NCI-H1105 treated with DMSO at 0.1 percent for 48 hours (cell line): Measurements from ENCODE around the gene ADAMTS17.

ENCODE experiments used
- DNase-seq: peaks from one replicate; lab custom pipeline; 2025; lab: John Stamatoyannopoulos, UW

The ADAMTS17 gene

GRCh38 chr15:100221471-100222348, 120.1 kb downstream of the ADAMTS17 start:
- DNase-seq = no peak

GRCh38 chr15:100220058-100220768, 121.6 kb downstream of the ADAMTS17 start:
- no peak for DNase-seq

- no peak for DNase-seq
Measured at GRCh38 chr15:100218434-100218833, 123.3 kb downstream of the ADAMTS17 start.

GRCh38 chr15:100216182-100216581, 125.6 kb downstream of the ADAMTS17 start:
- no peak for DNase-seq

- no peak for DNase-seq
Measured at GRCh38 chr15:100215843-100216169, 126.0 kb downstream of the ADAMTS17 start.

- DNase-seq = no peak
Measured at GRCh38 chr15:100215031-100215842, 126.5 kb downstream of the ADAMTS17 start.

- no peak for DNase-seq
Measured at GRCh38 chr15:100211855-100212850, 129.6 kb downstream of the ADAMTS17 start.

GRCh38 chr15:100210338-100210737, 131.4 kb downstream of the ADAMTS17 start:
- no peak for DNase-seq

GRCh38 chr15:100208921-100209603, 132.7 kb downstream of the ADAMTS17 start:
- no peak for DNase-seq

- DNase-seq = no peak
Measured at GRCh38 chr15:100207053-100207452, 134.7 kb downstream of the ADAMTS17 start.

- DNase-seq = no peak
Measured at GRCh38 chr15:100206643-100207042, 135.1 kb downstream of the ADAMTS17 start.

- no peak for DNase-seq
Measured at GRCh38 chr15:100205549-100206295, 136.1 kb downstream of the ADAMTS17 start.

GRCh38 chr15:100204771-100205170, 137.0 kb downstream of the ADAMTS17 start:
- no peak for DNase-seq

- DNase-seq = no peak
Measured at GRCh38 chr15:100204211-100204610, 137.6 kb downstream of the ADAMTS17 start.

- no peak for DNase-seq
Measured at GRCh38 chr15:100202309-100202960, 139.3 kb downstream of the ADAMTS17 start.

- DNase-seq = no peak
Measured at GRCh38 chr15:100201376-100202280, 140.1 kb downstream of the ADAMTS17 start.

GRCh38 chr15:100200287-100200880, 141.4 kb downstream of the ADAMTS17 start:
- no peak for DNase-seq
